Measurements from ENCODE around the gene ADCY7. TPM values are rescaled to one million over a fixed set of nuclear protein-coding genes. Genes with fewer than 3 reads are reported as not detected.

The ADCY7 gene
- polyA plus RNA-seq, 12 donors: 4.8 to 17.4 (median 7.0) TPM; not detected in 1

DNA sequence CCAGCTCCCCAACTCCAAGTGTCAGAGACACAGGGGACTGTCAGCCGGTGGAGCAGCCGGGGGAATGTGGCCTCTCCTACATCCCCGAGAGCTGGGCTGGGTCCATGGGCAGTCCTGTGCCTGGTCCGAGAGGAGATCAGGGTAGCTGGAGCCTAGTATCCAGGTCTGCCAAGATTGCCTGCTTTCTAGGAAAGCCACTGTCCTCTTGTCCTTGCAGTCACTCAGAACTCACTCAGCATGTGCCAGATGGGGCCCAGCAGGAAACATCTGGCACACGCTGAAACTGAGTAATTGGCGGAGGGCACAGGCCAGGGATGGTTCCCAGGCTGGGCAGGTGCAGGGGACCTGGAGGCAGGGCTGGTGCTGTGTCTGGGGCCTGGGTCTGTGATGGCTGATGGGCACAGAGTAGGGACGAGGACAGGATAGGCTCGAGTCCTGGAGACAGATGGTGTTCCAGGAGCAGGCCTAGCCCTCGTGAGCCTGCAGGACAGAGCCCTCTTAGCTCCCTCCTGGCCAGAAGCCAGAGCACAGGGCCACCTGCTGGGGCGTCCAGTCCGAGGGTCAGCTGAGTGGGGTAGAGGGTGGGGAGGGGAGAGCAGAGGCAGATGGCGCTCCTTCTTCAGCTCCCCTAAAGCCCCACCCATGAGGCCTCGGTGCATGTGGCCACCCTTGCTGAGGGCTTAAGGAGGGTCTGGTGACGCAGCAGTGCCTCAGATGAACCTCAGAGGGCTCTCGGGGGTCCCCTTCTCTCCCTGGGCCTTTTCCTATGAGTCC, 31.1 kb downstream of the ADCY7 start:
- DNase-seq: no peak

- no peak for DNase-seq
Measured at GRCh38 chr16:50298075-50298460, 31.7 kb downstream of the ADCY7 start.

- no peak for DNase-seq
Measured at GRCh38 chr16:50298591-50299507, 32.5 kb downstream of the ADCY7 start.

GRCh38 chr16:50299508-50300105, 33.3 kb downstream of the ADCY7 start:
- DNase-seq: no peak

GRCh38 chr16:50300942-50301625, 34.7 kb downstream of the ADCY7 start:
- no peak for DNase-seq

GRCh38 chr16:50301626-50302471, 35.5 kb downstream of the ADCY7 start:
- DNase-seq: no peak

DNA sequence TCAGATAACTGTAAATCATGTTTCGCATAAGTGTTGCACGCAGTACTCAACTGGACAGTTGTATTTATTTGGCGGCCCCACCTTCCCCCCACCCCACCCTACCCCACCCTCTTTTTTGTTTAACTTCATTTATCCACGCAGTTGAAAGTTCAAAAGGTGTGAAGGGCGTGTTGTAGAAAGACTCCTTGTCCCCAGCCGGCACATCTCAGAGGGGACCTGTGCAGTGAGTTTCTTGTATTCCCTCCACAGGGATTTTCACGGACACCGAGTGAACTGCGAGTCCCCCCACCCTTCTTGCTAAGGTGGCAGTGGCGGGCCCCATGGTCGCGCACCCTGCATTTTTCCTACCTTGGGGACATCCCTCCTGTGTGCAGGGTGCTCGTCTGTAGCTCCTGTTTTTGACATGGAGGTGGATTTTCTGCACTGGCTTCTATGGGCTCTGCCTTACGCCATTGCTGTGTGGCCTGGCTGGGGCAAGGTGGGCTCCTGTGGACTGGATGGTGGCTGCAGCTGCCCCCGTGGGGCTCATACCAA, 36.2 kb downstream of the ADCY7 start:
- no peak for DNase-seq

- DNase-seq: no peak
Measured at GRCh38 chr16:50303041-50303604, 36.8 kb downstream of the ADCY7 start.

GRCh38 chr16:50303605-50304466, 37.5 kb downstream of the ADCY7 start:
- no peak for DNase-seq

DNA sequence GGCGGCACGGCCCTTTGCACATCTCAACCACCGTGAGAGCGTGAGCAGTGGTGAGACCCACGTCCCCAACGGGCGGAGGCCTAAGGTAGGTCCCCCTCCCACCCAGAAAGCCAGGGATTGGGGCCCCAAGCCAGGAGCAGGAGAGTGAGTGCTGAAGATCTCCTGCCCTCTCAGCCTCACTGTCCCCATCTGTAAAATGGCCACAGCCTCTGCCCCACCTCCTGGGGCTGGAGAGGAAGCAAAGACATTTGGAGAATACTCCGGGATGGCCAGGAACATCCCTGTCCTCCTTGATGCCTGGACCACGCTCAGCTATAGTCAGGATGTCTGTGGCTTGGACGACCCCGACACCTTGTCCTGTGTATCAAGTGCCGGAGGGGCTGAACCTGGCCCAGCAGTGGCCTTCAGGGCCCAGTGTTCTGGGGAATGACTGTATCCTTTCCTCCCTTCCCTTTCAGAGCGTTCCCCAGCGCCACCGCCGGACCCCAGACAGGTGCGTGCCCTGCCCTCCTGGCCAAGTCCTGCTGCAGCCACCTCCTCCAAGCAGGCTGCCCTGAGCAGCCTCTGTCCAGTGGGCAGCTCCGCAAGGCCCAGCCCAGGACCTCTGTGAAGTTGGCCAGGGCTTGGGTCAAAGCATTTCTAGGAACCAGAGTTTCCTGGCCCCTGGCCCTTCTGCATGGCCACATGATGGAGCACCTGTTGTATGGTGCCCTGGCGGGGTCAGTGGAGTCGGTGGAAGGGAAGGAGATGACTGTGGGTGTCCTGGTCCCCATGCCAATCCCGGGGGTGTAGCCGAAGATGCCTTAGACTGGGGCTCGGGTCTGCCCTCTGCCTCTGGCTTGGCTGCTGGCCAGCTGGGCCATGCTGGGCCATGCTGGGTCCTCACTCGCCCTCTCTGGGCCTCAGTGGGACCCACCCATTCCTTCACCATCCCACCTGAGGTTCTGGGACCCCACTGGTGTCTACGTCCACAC, 38.4 kb downstream of the ADCY7 start:
- DNase-seq: no peak

GRCh38 chr16:50305441-50306061, 39.2 kb downstream of the ADCY7 start:
- no peak for DNase-seq

DNA sequence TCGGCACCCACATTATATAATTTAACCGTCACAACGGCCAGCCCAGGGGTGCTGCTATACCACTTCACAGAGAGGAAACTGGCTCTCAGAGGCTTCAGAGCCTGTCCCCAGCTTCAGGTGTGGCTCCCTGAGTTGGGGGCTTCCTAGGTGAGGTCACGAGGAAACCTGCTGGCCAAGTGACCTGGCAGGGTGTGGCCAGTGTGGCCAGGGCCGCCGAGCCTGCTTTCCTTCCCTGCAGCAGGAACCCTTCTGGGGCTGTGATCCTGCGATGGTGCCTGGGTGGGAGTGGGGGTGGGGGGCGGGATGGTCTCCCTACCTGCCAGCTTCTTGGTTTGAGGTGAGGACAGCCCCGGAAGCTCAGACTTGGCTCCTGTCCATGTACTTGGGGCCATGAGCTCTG, 39.9 kb downstream of the ADCY7 start:
- no peak for DNase-seq

DNA sequence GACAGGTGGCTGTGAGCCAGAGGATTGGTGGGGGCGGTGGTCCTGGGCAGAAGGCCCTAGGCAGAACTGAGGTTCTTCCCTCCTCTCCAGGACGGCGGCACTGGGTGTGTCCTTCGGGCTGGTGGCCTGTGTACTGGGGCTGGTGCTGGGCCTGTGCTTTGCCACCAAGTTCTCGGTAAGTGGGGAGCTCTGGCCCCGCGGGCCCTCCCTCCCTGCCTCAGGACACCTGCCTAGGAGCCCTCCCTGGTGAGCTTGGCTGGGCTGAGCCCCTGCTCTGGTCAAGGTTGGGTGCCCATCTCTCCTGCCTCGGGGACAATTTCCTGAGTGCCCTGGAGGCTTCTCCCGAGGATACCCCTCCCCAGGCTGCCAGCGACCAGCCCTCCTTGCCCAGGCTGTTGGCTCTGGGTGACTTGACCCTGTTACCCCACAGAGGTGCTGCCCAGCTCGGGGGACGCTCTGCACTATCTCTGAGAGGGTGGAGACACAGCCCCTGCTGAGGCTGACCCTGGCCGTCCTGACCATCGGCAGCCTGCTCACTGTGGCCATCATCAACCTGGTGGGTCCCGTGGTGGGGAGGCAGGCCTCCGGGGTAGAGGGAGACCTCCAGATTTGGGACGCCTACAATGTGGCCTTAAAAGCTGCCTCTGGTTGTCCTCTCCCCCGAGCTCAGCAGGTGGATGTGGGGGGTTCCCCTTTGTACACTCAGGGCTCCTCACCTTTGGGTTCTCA, 42.0 kb downstream of the ADCY7 start:
- no peak for DNase-seq

DNA sequence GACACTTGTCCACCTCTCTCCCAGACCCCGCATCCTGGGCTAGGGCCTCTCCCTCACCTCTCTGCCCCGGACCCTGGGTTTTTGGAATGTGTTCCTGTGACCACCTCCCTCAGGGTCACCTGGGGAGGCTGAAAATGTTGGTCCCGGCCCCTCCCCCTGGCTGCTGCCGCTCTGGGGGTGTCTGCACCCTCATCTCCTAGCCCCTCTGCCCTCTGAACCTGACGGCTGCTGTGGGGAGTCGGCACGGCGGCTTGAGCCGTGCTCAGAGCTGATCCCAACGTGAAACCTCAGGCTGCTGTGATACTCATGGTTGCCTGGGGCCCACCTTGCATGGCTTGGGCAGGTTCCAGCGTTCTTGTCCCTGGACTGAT, 42.8 kb downstream of the ADCY7 start:
- no peak for DNase-seq

DNA sequence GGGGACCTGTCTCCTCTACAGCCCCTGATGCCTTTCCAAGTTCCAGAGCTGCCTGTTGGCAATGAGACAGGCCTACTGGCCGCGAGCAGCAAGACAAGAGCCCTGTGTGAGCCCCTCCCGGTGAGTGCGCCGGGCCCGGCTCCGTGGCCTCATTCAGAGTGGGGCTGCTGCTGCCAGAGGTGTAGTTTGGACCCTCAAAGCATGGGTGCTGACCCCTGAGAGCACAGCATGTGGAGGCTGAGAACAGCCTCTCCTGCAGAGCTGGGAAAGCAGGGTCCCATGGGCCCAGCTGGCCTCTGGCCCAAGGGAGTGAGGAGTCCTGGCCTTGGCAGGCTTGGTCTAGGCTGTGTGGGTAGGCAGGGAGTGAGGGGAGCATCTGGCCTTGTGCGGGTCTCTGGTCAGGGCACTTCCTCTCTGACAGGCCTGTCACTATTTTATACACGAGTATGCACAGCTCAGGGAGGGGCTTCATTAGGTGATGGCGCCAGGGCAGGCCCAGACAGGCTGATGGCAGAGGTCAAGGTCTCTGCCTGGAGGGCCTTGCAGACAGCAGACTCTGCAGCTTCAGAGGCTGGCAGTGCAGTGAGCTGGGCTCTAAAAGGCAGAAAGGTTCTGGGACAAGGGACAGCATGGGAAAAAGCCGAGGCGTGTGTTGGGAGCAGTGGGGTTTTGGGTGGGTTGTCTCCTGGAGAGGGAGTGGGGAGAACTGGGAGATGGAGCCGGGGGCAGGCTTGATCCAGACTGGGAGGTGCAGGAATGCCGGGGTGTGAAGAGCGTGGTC, 43.4 kb downstream of the ADCY7 start:
- DNase-seq: no peak

All from muscle of arm (tissue), 12 donors.